Adrenal gland (tissue), 12 donors: ENCODE data around the gene MAP2K1. TPM values are rescaled to one million over a fixed set of nuclear protein-coding genes. Genes with fewer than 3 reads are reported as not detected.

Source experiments
- DNase-seq, 7 donors: peaks; one replicate each; pipeline ENCODE4 v3.0.0-alpha.2; 2019 to 2020
- H3K27ac ChIP-seq, 5 donors: fragments of 200-600 bp; sonication (generic) in 4 of 5; 1 replicate in 3 of 5; 2 replicates in 2 of 5; pipeline versions ENCODE4 v1.5.1 to v1.8.0; 2016 to 2020; ENCODE audit warnings: mild to moderate bottlenecking in 1 of 5
- H3K27me3 ChIP-seq: fragments of 200-600 bp; 2 replicates; pipeline ENCODE4 v1.8.0; 2021
- H3K36me3 ChIP-seq, 2 donors: fragments of 200-600 bp; replicated peaks in 1 of 2; 1 replicate in 1 of 2; 2 replicates in 1 of 2; pipeline versions ENCODE4 v1.5.1 to v1.8.0; 2018 to 2022
- H3K4me1 ChIP-seq, 2 donors: fragments of 200-600 bp; replicated peaks in 1 of 2; 1 replicate in 1 of 2; 2 replicates in 1 of 2; pipeline versions ENCODE4 v1.5.1 to v1.8.0; 2018 to 2021
- H3K4me3 ChIP-seq, 4 donors: fragments of 200-600 bp; sonication (generic) in 3 of 4; one replicate each; pipeline ENCODE4 v1.5.1; 2016 to 2018
- H3K9me3 ChIP-seq, 3 donors: fragments of 200-600 bp; sonication (generic) in 1 of 3; replicated peaks in 1 of 3; 1 replicate in 2 of 3; 2 replicates in 1 of 3; pipeline versions ENCODE4 v1.5.1 to v1.8.0; 2016 to 2021
- POLR2A ChIP-seq, 2 donors: fragments of 450-650 bp; IDR thresholded peaks; one replicate each; pipeline ENCODE4 v1.6.1; 2017; ENCODE audit warnings: antibody characterized with exemption in 2 of 2, mild to moderate bottlenecking in 2 of 2, moderate library complexity in 1 of 2
- WGBS, 4 donors: extraction: QIAGEN DNeasy Blood & Tissue Kit in 2 of 4; methylation state at CpG; one replicate each; pipeline versions ENCODE4 v1.1.5 to v1.1.7; 2013 to 2017; 5-methylcytosine and 5-hydroxymethylcytosine counted together
- intact Hi-C, 2 donors: fragments of 100-400 bp; cut with DNase I; formaldehyde crosslinking; loops; one replicate each; pipeline versions ENCODE4 v1.14.1 to v1.15.0; 2022 to 2023
- polyA plus RNA-seq, 3 donors: library from polyadenylated mRNA; stranded (reverse); fragments of 200-250 nt in 2 of 3; fragments of 350-450 nt in 1 of 3; fragmentation: Illumina TruSeq in 1 of 3; extraction: RNeasy Lipid Tissue Mini Kit (QIAGEN cat#74804) in 1 of 3; gene quantifications; one replicate each; pipeline ENCODE4 v1.2.3, GENCODE V29; 2013 to 2014
- total RNA-seq, 9 donors: library from RNA; depleted of rRNA in 4 of 9; stranded (reverse); fragments of >200 nt in 4 of 9; fragments of 120-200 nt in 1 of 9; fragmentation: NEBNext Ultra II Directional in 1 of 9; extraction: Animal tissue kit (Norgen Biotek cat#: 25700) in 1 of 9; gene quantifications; one replicate each; pipeline versions ENCODE4 v1.1.0 to v1.2.4, GENCODE V29; 2013 to 2023
- TF ChIP-seq, protein P1 (sequence below), 6 experiments: fragments of 450-650 bp in 4 of 6; fragments of 200-600 bp in 2 of 6; sonication (generic) in 1 of 6; IDR thresholded peaks; 1 replicate in 5 of 6; 2 replicates in 1 of 6; pipeline versions ENCODE4 v1.5.1 to v1.8.0; 2016 to 2021; ENCODE audit warnings: antibody characterized with exemption in 6 of 6, mild to moderate bottlenecking in 2 of 6, moderate library complexity in 1 of 6
- donor health status: healthy with polysubstance abuse.
- donor health status: Bipolar disorder and iron deficiency.
- donor health status: DM: yes; HTN: yes; CAD: no.
- donor health status: DM: no; HTN: no; CAD: no.
- donor health status: DM: no; HTN: no; CAD: no.
- donor health status: DM: yes; HTN: yes; CAD: no.

The MAP2K1 gene
- total and polyA plus RNA-seq, 12 donors: 14.0 to 60.0 (median 45.9) TPM

GRCh38 chr15:66394472-66394871 lies 7.8 kb downstream of the MAP2K1 start:
- no peak for TF ChIP-seq POLR2A (IDR thresholded peaks at IDR 0.05)
- Histone ChIP-seq H3K36me3 (no peaks in the 10 kb centered on the region), H3K4me1 (peaks cover 0 to 7% of the 10 kb centered on the region in 2 donors), H3K9me3 (no peaks in the 10 kb centered on the region), H3K27ac (no peak overlapping the region), H3K4me3 (no peak overlapping the region), H3K27me3 (no peaks in the 10 kb centered on the region)
- intact Hi-C loops: no loop called here
- DNase-seq: no peak
- 79 to 100% (median 95%) methylated on average over 1 of the region's 1 CpG for WGBS, 4 donors

DNA sequence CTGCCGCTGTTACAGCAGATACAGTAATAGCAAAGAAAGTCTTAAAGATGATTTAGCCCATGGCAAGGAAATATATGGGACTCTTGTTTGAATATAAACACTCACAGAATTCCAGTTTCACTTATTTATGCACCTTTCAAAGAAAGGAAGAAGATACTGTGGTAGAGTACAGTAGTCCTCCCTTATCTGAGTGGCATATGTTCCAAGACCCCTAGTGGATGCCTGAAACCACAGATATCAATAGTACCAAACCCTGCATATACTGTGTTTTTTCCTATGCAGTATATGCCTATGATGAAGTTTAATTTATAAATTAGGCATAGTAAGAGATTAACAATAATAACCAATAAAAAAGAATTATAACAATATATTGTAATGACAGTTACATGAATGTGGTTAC lies 8.2 kb downstream of the MAP2K1 start:
- TF ChIP-seq, protein P1, sequence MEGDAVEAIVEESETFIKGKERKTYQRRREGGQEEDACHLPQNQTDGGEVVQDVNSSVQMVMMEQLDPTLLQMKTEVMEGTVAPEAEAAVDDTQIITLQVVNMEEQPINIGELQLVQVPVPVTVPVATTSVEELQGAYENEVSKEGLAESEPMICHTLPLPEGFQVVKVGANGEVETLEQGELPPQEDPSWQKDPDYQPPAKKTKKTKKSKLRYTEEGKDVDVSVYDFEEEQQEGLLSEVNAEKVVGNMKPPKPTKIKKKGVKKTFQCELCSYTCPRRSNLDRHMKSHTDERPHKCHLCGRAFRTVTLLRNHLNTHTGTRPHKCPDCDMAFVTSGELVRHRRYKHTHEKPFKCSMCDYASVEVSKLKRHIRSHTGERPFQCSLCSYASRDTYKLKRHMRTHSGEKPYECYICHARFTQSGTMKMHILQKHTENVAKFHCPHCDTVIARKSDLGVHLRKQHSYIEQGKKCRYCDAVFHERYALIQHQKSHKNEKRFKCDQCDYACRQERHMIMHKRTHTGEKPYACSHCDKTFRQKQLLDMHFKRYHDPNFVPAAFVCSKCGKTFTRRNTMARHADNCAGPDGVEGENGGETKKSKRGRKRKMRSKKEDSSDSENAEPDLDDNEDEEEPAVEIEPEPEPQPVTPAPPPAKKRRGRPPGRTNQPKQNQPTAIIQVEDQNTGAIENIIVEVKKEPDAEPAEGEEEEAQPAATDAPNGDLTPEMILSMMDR (IDR thresholded peaks at IDR 0.05): no peak
- no peaks in the 10 kb centered on the region for H3K36me3 ChIP-seq
- WGBS, 4 donors: 94 to 100% (median 98%) methylated on average over 1 of the region's 1 CpG
- H3K27ac ChIP-seq: no peak overlapping the region
- no peaks in the 10 kb centered on the region for H3K9me3 ChIP-seq
- intact Hi-C loops: no loop called here
- DNase-seq: no peak
- no peak overlapping the region for H3K4me3 ChIP-seq
- H3K27me3 ChIP-seq: no peaks in the 10 kb centered on the region
- peaks cover 0 to 7% of the 10 kb centered on the region in 2 donors for H3K4me1 ChIP-seq

- Histone ChIP-seq H3K9me3 (no peaks in the 10 kb centered on the region), H3K27me3 (no peaks in the 10 kb centered on the region), H3K36me3 (no peaks in the 10 kb centered on the region), H3K4me1 (peaks cover 5 to 21% of the 10 kb centered on the region in 2 donors), H3K27ac (no peak overlapping the region), H3K4me3 (no peak overlapping the region)
- 88 to 95% (median 91%) methylated on average over 7 to 8 of the region's 8 CpGs for WGBS, 4 donors
- TF ChIP-seq, protein P1 (IDR thresholded peaks at IDR 0.05): no peak
- no peak for TF ChIP-seq POLR2A (IDR thresholded peaks at IDR 0.05)
- intact Hi-C loops: no loop called here
- no peak for DNase-seq
These were observed 12.6 kb downstream of the MAP2K1 start for GRCh38 chr15:66399276-66399675.

DNA sequence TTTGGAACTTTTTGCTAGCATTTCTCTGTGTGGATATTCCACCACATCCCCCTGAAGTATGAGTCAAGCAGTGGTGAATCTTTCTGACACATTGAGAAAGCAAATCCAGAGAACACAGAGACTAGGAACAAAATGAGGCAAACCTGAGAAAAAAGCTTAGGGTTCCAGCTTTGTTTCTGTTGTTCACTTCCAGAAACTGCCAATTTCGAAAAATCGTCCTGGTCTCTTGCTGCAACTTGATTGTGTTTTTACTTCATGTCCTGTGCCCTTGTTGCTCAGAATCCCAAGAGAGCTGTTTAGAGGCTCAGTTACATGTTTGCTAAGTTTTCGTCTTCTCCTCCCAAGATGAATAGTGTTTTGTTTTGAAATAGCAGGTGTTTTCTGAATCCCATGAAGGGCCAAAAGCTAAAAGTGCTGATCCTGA lies 13.7 kb downstream of the MAP2K1 start:
- no peaks in the 10 kb centered on the region for H3K27me3 ChIP-seq
- H3K27ac ChIP-seq: no peak overlapping the region
- H3K9me3 ChIP-seq: no peaks in the 10 kb centered on the region
- intact Hi-C loops: no loop called here
- 79 to 88% (median 86%) methylated on average over 3 of the region's 3 CpGs for WGBS, 4 donors
- H3K36me3 ChIP-seq: no peaks in the 10 kb centered on the region
- H3K4me1 ChIP-seq: peaks cover 5 to 32% of the 10 kb centered on the region in 2 donors
- TF ChIP-seq, protein P1 (IDR thresholded peaks at IDR 0.05): no peak
- TF ChIP-seq POLR2A (IDR thresholded peaks at IDR 0.05): no peak
- no peak overlapping the region for H3K4me3 ChIP-seq
- DNase-seq: no peak
